ENCODE data around the gene ZDHHC8. TPM values are rescaled to one million over a fixed set of nuclear protein-coding genes. Genes with fewer than 3 reads are reported as not detected.
A peak's percentile ranks its signal among the peaks of the same experiment; 100 is the strongest.

The ZDHHC8 gene
- total RNA-seq, 1 experiment from 2014 or later: 51.7 TPM

- no peak overlapping the region for H4K5ac ChIP-seq (ENCODE audit: insufficient read length, low read depth, low read length)
- H3K79me2 ChIP-seq (ENCODE audit: insufficient read depth, low read length): no peaks in the 10 kb centered on the region
- H3K9me3 ChIP-seq (ENCODE audit: control insufficient read depth, low read depth, low read length): no peaks in the 10 kb centered on the region
- no peak overlapping the region for H3K18ac ChIP-seq (ENCODE audit: insufficient read length, low read depth, low read length)
- no peak overlapping the region for H3K56ac ChIP-seq (ENCODE audit: insufficient read length, low read depth, low read length)
- H3K27me3 Mint-ChIP-seq (ENCODE audit: low read depth): no peaks in the 10 kb centered on the region
- no peak overlapping the region for H2BK5ac ChIP-seq (ENCODE audit: insufficient read length, low read length)
- H3K9ac ChIP-seq (ENCODE audit: extremely low read depth, insufficient read length, low read length): no peak overlapping the region
- no peaks in the 10 kb centered on the region for H3K79me1 ChIP-seq (ENCODE audit: insufficient read depth, low read depth, low read length, poor library complexity, severe bottlenecking)
- H3K4me1 ChIP-seq (ENCODE audit: insufficient read depth, low read length): no peaks in the 10 kb centered on the region
- H3K4ac ChIP-seq (ENCODE audit: low read depth, low read length): no peak overlapping the region
- H2BK120ac ChIP-seq (ENCODE audit: low read depth, low read length, poor library complexity, severe bottlenecking): no peak overlapping the region
- no peak overlapping the region for H3K27ac ChIP-seq (ENCODE audit: insufficient read length, low read depth, low read length)
- H3K23me2 ChIP-seq (ENCODE audit: insufficient read length, low read depth, low read length, poor library complexity, severe bottlenecking): no peaks in the 10 kb centered on the region
- H4K91ac ChIP-seq (ENCODE audit: insufficient read length, low read depth, low read length): no peak overlapping the region
- no CpG with 5 or more reads among the region's 9 CpGs for WGBS (ENCODE audit: extremely low coverage, insufficient read length, low lambda C conversion rate)
- H3K14ac ChIP-seq (ENCODE audit: insufficient read depth, low read length): no peak overlapping the region; the same call in 1 of the 2 replicates
- H3K27me3 ChIP-seq (ENCODE audit: insufficient read depth, low read length): no peaks in the 10 kb centered on the region
- no peak overlapping the region for H2BK15ac ChIP-seq (ENCODE audit: low read depth, low read length)
- no peak overlapping the region for H3K4me3 Mint-ChIP-seq
- TF ChIP-seq CTCF (conservative IDR thresholded peaks at IDR 0.05): no peak
- no peak overlapping the region for H3K4me2 ChIP-seq (ENCODE audit: insufficient read depth, insufficient read length, low read length)
- no peak overlapping the region for H4K8ac ChIP-seq (replicated peaks; ENCODE audit: insufficient read length, low read depth, low read length)
- no peaks in the 10 kb centered on the region for H3K36me3 Mint-ChIP-seq (ENCODE audit: insufficient read depth in 1 of 3, low read depth in 3 of 3)
- H4K20me1 ChIP-seq (ENCODE audit: control insufficient read depth, insufficient read depth, insufficient read length): peaks cover 3% of the 10 kb centered on the region
- H3K27ac Mint-ChIP-seq: peak overlapping the region in 1 of 3 experiments; percentile 44; a peak in 1 of 7 replicates
- no peak overlapping the region for H3K23ac ChIP-seq (ENCODE audit: insufficient read length, low read depth, low read length)
- H2AFZ ChIP-seq (ENCODE audit: low read length): no peak overlapping the region
- H2BK20ac ChIP-seq (ENCODE audit: low read depth, low read length, poor library complexity, severe bottlenecking): no peak overlapping the region
- H3K9me3 Mint-ChIP-seq: no peaks in the 10 kb centered on the region
- H2BK12ac ChIP-seq (ENCODE audit: insufficient read length, low read depth, low read length): no peak overlapping the region
- no peak overlapping the region for H2AK5ac ChIP-seq (ENCODE audit: insufficient read length, low read length)
- H3T11ph ChIP-seq (ENCODE audit: low read length): no peak overlapping the region
- no peak for DNase-seq
- H3K4me1 Mint-ChIP-seq: peaks cover 6 to 13% of the 10 kb centered on the region in 2 experiments
These were observed 50.8 kb downstream of the ZDHHC8 start for GRCh38 chr22:20182365-20182764.
